Omental fat pad (tissue), 4 donors: Measurements from ENCODE around the gene NRROS. TPM values are rescaled to one million over a fixed set of nuclear protein-coding genes. Genes with fewer than 3 reads are reported as not detected.
A peak's percentile ranks its signal among the peaks of the same experiment; 100 is the strongest.

Experiments used
- ATAC-seq: fragments of 150-250 bp; one replicate; pipeline ENCODE4 v1.9.1; 2016; ENCODE audit warnings: mild to moderate bottlenecking, moderate library complexity; ENCODE audit not compliant: low FRiP score
- DNase-seq: peaks from one replicate; pipeline ENCODE4 v3.0.0-alpha.2; 2019; ENCODE audit warnings: low spot score
- CTCF ChIP-seq, 3 donors: fragments of 450-650 bp; IDR thresholded peaks; one replicate each; pipeline ENCODE4 v1.5.1; 2016 to 2017; ENCODE audit warnings: antibody characterized with exemption in 3 of 3, mild to moderate bottlenecking in 3 of 3, moderate library complexity in 2 of 3
- total RNA-seq, 4 donors: library from RNA; depleted of rRNA; stranded (reverse); fragments of >200 nt; gene quantifications; one replicate each; pipeline ENCODE4 v1.1.0, GENCODE V29; 2016

The NRROS gene
- total RNA-seq, 4 donors from 2014 or later, result 4.3 to 21.0 (median 19.4) TPM

GRCh38 chr3:196677931-196678330 lies 38.4 kb downstream of the NRROS start:
- TF ChIP-seq CTCF (IDR thresholded peaks at IDR 0.05), result no peak
- DNase-seq, result no peak
- ATAC-seq, result no peak

- peak in 2 of 3 donors; percentile 47 to 81 for TF ChIP-seq CTCF (IDR thresholded peaks at IDR 0.05)
- DNase-seq, result peak; percentile 44
- ATAC-seq, result peak; percentile 37
These were observed 45.3 kb downstream of the NRROS start for GRCh38 chr3:196684548-196685407.

GRCh38 chr3:196686436-196686835 lies 46.9 kb downstream of the NRROS start:
- DNase-seq (no peak), ATAC-seq (no peak)
- TF ChIP-seq CTCF (IDR thresholded peaks at IDR 0.05), result no peak

- no peak for TF ChIP-seq CTCF (IDR thresholded peaks at IDR 0.05)
- DNase-seq, result no peak
- ATAC-seq, result peak; percentile 92
These were observed 48.9 kb downstream of the NRROS start for GRCh38 chr3:196688349-196688748.

- ATAC-seq (no peak), DNase-seq (no peak)
- TF ChIP-seq CTCF (IDR thresholded peaks at IDR 0.05), result no peak
These were observed 50.6 kb downstream of the NRROS start for GRCh38 chr3:196689941-196690660.

GRCh38 chr3:196691386-196691785 lies 51.9 kb downstream of the NRROS start:
- no peak for ATAC-seq
- TF ChIP-seq CTCF (IDR thresholded peaks at IDR 0.05), result no peak

More at GRCh38 chr3:196691386-196691785, 51.9 kb downstream of the NRROS start:
- no peak for DNase-seq
